GM18870 (cell line): ENCODE measurements around the gene MPV17L2.

Source experiments
- ATAC-seq: cut with Tn5 transposase; IDR thresholded peaks from one replicate; pipeline ENCODE4 v1.9.1; 2021; ENCODE audit warnings: moderate library complexity; ENCODE audit not compliant: unreplicated experiment

MPV17L2 gene

GRCh38 chr19:18160493-18160970 lies 32.5 kb upstream of the MPV17L2 start:
- no peak for ATAC-seq

GRCh38 chr19:18160971-18161635 lies 31.9 kb upstream of the MPV17L2 start:
- ATAC-seq: no peak

GRCh38 chr19:18161636-18162002 lies 31.4 kb upstream of the MPV17L2 start:
- ATAC-seq: no peak

- ATAC-seq: no peak
These were observed 28.9 kb upstream of the MPV17L2 start for GRCh38 chr19:18164072-18164471.

GRCh38 chr19:18165794-18166544 lies 27.0 kb upstream of the MPV17L2 start:
- no peak for ATAC-seq

GRCh38 chr19:18167011-18167410 lies 26.0 kb upstream of the MPV17L2 start:
- no peak for ATAC-seq

GRCh38 chr19:18167975-18168645 lies 24.9 kb upstream of the MPV17L2 start:
- no peak for ATAC-seq

- ATAC-seq: no peak
These were observed 24.2 kb upstream of the MPV17L2 start for GRCh38 chr19:18168673-18169381.

GRCh38 chr19:18170714-18171255 lies 22.2 kb upstream of the MPV17L2 start:
- ATAC-seq: no peak

GRCh38 chr19:18171605-18172327 lies 21.3 kb upstream of the MPV17L2 start:
- no peak for ATAC-seq

GRCh38 chr19:18172331-18173053 lies 20.5 kb upstream of the MPV17L2 start:
- no peak for ATAC-seq

- no peak for ATAC-seq
These were observed 19.9 kb upstream of the MPV17L2 start for GRCh38 chr19:18173054-18173571.

- peak; percentile 33 for ATAC-seq
These were observed 19.3 kb upstream of the MPV17L2 start, which contains the start of gene IFI30 for GRCh38 chr19:18173572-18174288. Gene IFI30, plus strand, starts transcription at chr19:18173813. Its CDS starts 29 bp downstream, at chr19:18173842.

GRCh38 chr19:18174983-18175382 lies 18.0 kb upstream of the MPV17L2 start:
- no peak for ATAC-seq

GRCh38 chr19:18176367-18177310 lies 16.4 kb upstream of the MPV17L2 start:
- no peak for ATAC-seq

GRCh38 chr19:18179957-18180356 lies 13.1 kb upstream of the MPV17L2 start:
- no peak for ATAC-seq

GRCh38 chr19:18183529-18183928 lies 9.5 kb upstream of the MPV17L2 start:
- ATAC-seq: no peak

- no peak for ATAC-seq
These were observed 7.5 kb upstream of the MPV17L2 start for GRCh38 chr19:18185538-18185937.
